Measurements from ENCODE around the gene TMED5.

TMED5 gene

GRCh38 chr1:93150729-93151128 lies 29.5 kb downstream of the TMED5 start:
- TF ChIP-seq SIN3A (IDR thresholded peaks at IDR 0.05; ENCODE audit: borderline replicate concordance, insufficient read depth, low read length) (no peak), TAF1 (IDR thresholded peaks at IDR 0.05; ENCODE audit: borderline replicate concordance, insufficient read depth, low read length) (no peak), FOXP2 (optimal IDR thresholded peaks at IDR 0.05; ENCODE audit: borderline replicate concordance, extremely low read depth, extremely low read length, insufficient read depth) (no peak), POLR2AphosphoS5 (IDR thresholded peaks at IDR 0.05; ENCODE audit: low read depth, low read length) (no peak), REST (IDR thresholded peaks at IDR 0.05; ENCODE audit: insufficient read depth in 1 of 2, low read depth in 2 of 2, low read length in 2 of 2) (no peak)

- no peak for TF ChIP-seq TAF1 (IDR thresholded peaks at IDR 0.05; ENCODE audit: borderline replicate concordance, insufficient read depth, low read length)
- TF ChIP-seq REST (IDR thresholded peaks at IDR 0.05; ENCODE audit: insufficient read depth in 1 of 2, low read depth in 2 of 2, low read length in 2 of 2): no peak
- no peak for TF ChIP-seq POLR2AphosphoS5 (IDR thresholded peaks at IDR 0.05; ENCODE audit: low read depth, low read length)
- TF ChIP-seq SIN3A (IDR thresholded peaks at IDR 0.05; ENCODE audit: borderline replicate concordance, insufficient read depth, low read length): no peak
- no peak for TF ChIP-seq FOXP2 (optimal IDR thresholded peaks at IDR 0.05; ENCODE audit: borderline replicate concordance, extremely low read depth, extremely low read length, insufficient read depth)
Measured at GRCh38 chr1:93148001-93148400, 32.2 kb downstream of the TMED5 start.

- TF ChIP-seq TAF1 (IDR thresholded peaks at IDR 0.05; ENCODE audit: borderline replicate concordance, insufficient read depth, low read length): no peak
- no peak for TF ChIP-seq REST (IDR thresholded peaks at IDR 0.05; ENCODE audit: insufficient read depth in 1 of 2, low read depth in 2 of 2, low read length in 2 of 2)
- no peak for TF ChIP-seq FOXP2 (optimal IDR thresholded peaks at IDR 0.05; ENCODE audit: borderline replicate concordance, extremely low read depth, extremely low read length, insufficient read depth)
Measured at GRCh38 chr1:93143769-93144168, 36.4 kb downstream of the TMED5 start.

- TF ChIP-seq FOXP2 (optimal IDR thresholded peaks at IDR 0.05; ENCODE audit: borderline replicate concordance, extremely low read depth, extremely low read length, insufficient read depth) (no peak), SIN3A (IDR thresholded peaks at IDR 0.05; ENCODE audit: borderline replicate concordance, insufficient read depth, low read length) (no peak), REST (IDR thresholded peaks at IDR 0.05; ENCODE audit: insufficient read depth in 1 of 2, low read depth in 2 of 2, low read length in 2 of 2) (no peak), POLR2AphosphoS5 (IDR thresholded peaks at IDR 0.05; ENCODE audit: low read depth, low read length) (no peak), TAF1 (IDR thresholded peaks at IDR 0.05; ENCODE audit: borderline replicate concordance, insufficient read depth, low read length) (no peak)
Measured at GRCh38 chr1:93143136-93143535, 37.1 kb downstream of the TMED5 start.

GRCh38 chr1:93142161-93142560 lies 38.1 kb downstream of the TMED5 start:
- no peak for TF ChIP-seq SIN3A (IDR thresholded peaks at IDR 0.05; ENCODE audit: borderline replicate concordance, insufficient read depth, low read length)
- no peak for TF ChIP-seq FOXP2 (optimal IDR thresholded peaks at IDR 0.05; ENCODE audit: borderline replicate concordance, extremely low read depth, extremely low read length, insufficient read depth)
- no peak for TF ChIP-seq REST (IDR thresholded peaks at IDR 0.05; ENCODE audit: insufficient read depth in 1 of 2, low read depth in 2 of 2, low read length in 2 of 2)
- no peak for TF ChIP-seq TAF1 (IDR thresholded peaks at IDR 0.05; ENCODE audit: borderline replicate concordance, insufficient read depth, low read length)
- TF ChIP-seq POLR2AphosphoS5 (IDR thresholded peaks at IDR 0.05; ENCODE audit: low read depth, low read length): no peak
